ENCODE data around the gene DCXR.

DCXR gene

GRCh38 chr17:82058855-82059249, 21.4 kb upstream of the DCXR start:
- TF ChIP-seq CTCF (IDR thresholded peaks at IDR 0.05; ENCODE audit: control insufficient read depth, extremely low read depth, insufficient read depth) = no peak
- H3K4me3 ChIP-seq (ENCODE audit: low read depth, low read length) = no peak overlapping the region
- DNase-seq (ENCODE audit: low read depth) = no peak

GRCh38 chr17:82058230-82058854, 20.8 kb upstream of the DCXR start:
- TF ChIP-seq CTCF (IDR thresholded peaks at IDR 0.05; ENCODE audit: control insufficient read depth, extremely low read depth, insufficient read depth) = no peak
- no peak for DNase-seq (ENCODE audit: low read depth)
- no peak overlapping the region for H3K4me3 ChIP-seq (ENCODE audit: low read depth, low read length)

GRCh38 chr17:82056729-82057621, 19.5 kb upstream of the DCXR start:
- no peak overlapping the region for H3K4me3 ChIP-seq (ENCODE audit: low read depth, low read length)
- TF ChIP-seq CTCF (IDR thresholded peaks at IDR 0.05; ENCODE audit: control insufficient read depth, extremely low read depth, insufficient read depth) = no peak
- DNase-seq (ENCODE audit: low read depth) = no peak

- no peak for DNase-seq (ENCODE audit: low read depth)
- no peak for TF ChIP-seq CTCF (IDR thresholded peaks at IDR 0.05; ENCODE audit: control insufficient read depth, extremely low read depth, insufficient read depth)
- no peak overlapping the region for H3K4me3 ChIP-seq (ENCODE audit: low read depth, low read length)
These were observed 18.6 kb upstream of the DCXR start for GRCh38 chr17:82055965-82056728.

GRCh38 chr17:82055023-82055964, 17.8 kb upstream of the DCXR start:
- no peak for DNase-seq (ENCODE audit: low read depth)
- TF ChIP-seq CTCF (IDR thresholded peaks at IDR 0.05; ENCODE audit: control insufficient read depth, extremely low read depth, insufficient read depth) = no peak
- H3K4me3 ChIP-seq (ENCODE audit: low read depth, low read length) = no peak overlapping the region
